HAP-1 (cell line): ENCODE measurements around the gene NGLY1.

ENCODE experiments used
- DNase-seq, 2 experiments: peaks; one replicate each; pipeline ENCODE4 v3.0.0-alpha.2; 2016 to 2020; ENCODE audit warnings: low spot score in 2 of 2
- H3K27me3 ChIP-seq: fragments of 250-450 bp; sonication (Bioruptor Pico); 2 replicates; pipeline ENCODE4 v1.5.1; 2020; ENCODE audit warnings: low read depth, mild to moderate bottlenecking, moderate library complexity
- H3K36me3 ChIP-seq: fragments of 250-450 bp; sonication (Bioruptor Pico); replicated peaks from 2 replicates; pipeline ENCODE4 v1.5.1; 2020; ENCODE audit warnings: mild to moderate bottlenecking
- H3K4me1 ChIP-seq: fragments of 250-450 bp; sonication (Bioruptor Pico); 2 replicates; pipeline ENCODE4 v1.5.1; 2020; ENCODE audit warnings: mild to moderate bottlenecking
- H3K4me3 ChIP-seq: fragments of 250-450 bp; sonication (Bioruptor Pico); 2 replicates; pipeline ENCODE4 v1.5.1; 2020; ENCODE audit warnings: mild to moderate bottlenecking, moderate library complexity
- H3K9me3 ChIP-seq: fragments of 250-450 bp; sonication (Bioruptor Pico); 2 replicates; pipeline ENCODE4 v1.5.1; 2020; ENCODE audit warnings: mild to moderate bottlenecking, moderate library complexity
- in situ Hi-C: fragments of 300-500 bp; cut with MboI; formaldehyde crosslinking; loops from 3 replicates; pipeline ENCODE4 v1.14.3; 2020; ENCODE audit warnings: low sequenced_read_pairs, inconsistent platforms, mixed read lengths

The NGLY1 gene

GRCh38 chr3:25782938-25783660 lies at the start of gene NGLY1:
Gene NGLY1 (minus strand): TSS chr3:25783443. CDS start chr3:25783390, 53 bp downstream.
- Histone ChIP-seq H3K9me3 (no peaks in the 10 kb centered on the region), H3K4me3 (peak within 1 kb of the TSS; percentile 85), H3K27me3 (no peaks in the 10 kb centered on the region), H3K36me3 (peaks cover 3% of the 10 kb centered on the region), H3K4me1 (peaks cover 26% of the 10 kb centered on the region)
- in situ Hi-C loops = no loop called here
- DNase-seq = peak; percentile 80 to 88

GRCh38 chr3:25831578-25831977 lies 48.3 kb upstream of the NGLY1 start:
- H3K4me1 ChIP-seq = peaks cover 25% of the 10 kb centered on the region
- in situ Hi-C loops = no loop called here

GRCh38 chr3:25830373-25831280 lies 47.4 kb upstream of the NGLY1 start:
- DNase-seq = peak; percentile 52 to 88
- H3K4me3 ChIP-seq = no peak overlapping the region
- H3K36me3 ChIP-seq = no peaks in the 10 kb centered on the region
- in situ Hi-C loops = no loop called here
- peaks cover 25% of the 10 kb centered on the region for H3K4me1 ChIP-seq
- no peaks in the 10 kb centered on the region for H3K27me3 ChIP-seq
- no peaks in the 10 kb centered on the region for H3K9me3 ChIP-seq

More at GRCh38 chr3:25831578-25831977, 48.3 kb upstream of the NGLY1 start:
- DNase-seq = peak; percentile 67 to 74
- H3K4me3 ChIP-seq = no peak overlapping the region
- no peaks in the 10 kb centered on the region for H3K27me3 ChIP-seq
- no peaks in the 10 kb centered on the region for H3K9me3 ChIP-seq
- no peaks in the 10 kb centered on the region for H3K36me3 ChIP-seq

- in situ Hi-C loops = no loop called here
- H3K4me3 ChIP-seq = no peak overlapping the region
Measured at GRCh38 chr3:25826510-25826909, 43.3 kb upstream of the NGLY1 start.

GRCh38 chr3:25823314-25823713 lies 40.1 kb upstream of the NGLY1 start:
- no peak for DNase-seq
- Histone ChIP-seq H3K27me3 (no peaks in the 10 kb centered on the region), H3K36me3 (no peaks in the 10 kb centered on the region), H3K9me3 (no peaks in the 10 kb centered on the region), H3K4me3 (no peak overlapping the region), H3K4me1 (peaks cover 31% of the 10 kb centered on the region)
- in situ Hi-C loops = no loop called here

More at GRCh38 chr3:25826510-25826909, 43.3 kb upstream of the NGLY1 start:
- DNase-seq = no peak
- Histone ChIP-seq H3K4me1 (peaks cover 17% of the 10 kb centered on the region), H3K9me3 (no peaks in the 10 kb centered on the region), H3K27me3 (no peaks in the 10 kb centered on the region), H3K36me3 (no peaks in the 10 kb centered on the region)

- no peaks in the 10 kb centered on the region for H3K27me3 ChIP-seq
- H3K9me3 ChIP-seq = no peaks in the 10 kb centered on the region
- peaks cover 45% of the 10 kb centered on the region for H3K4me1 ChIP-seq
- DNase-seq = no peak
- no peak overlapping the region for H3K4me3 ChIP-seq
- in situ Hi-C loops = no loop called here
- H3K36me3 ChIP-seq = no peaks in the 10 kb centered on the region
Measured at GRCh38 chr3:25821746-25822573, 38.7 kb upstream of the NGLY1 start.

GRCh38 chr3:25820816-25821486 lies 37.7 kb upstream of the NGLY1 start:
- no peaks in the 10 kb centered on the region for H3K27me3 ChIP-seq
- H3K4me1 ChIP-seq = peaks cover 54% of the 10 kb centered on the region
- no peak overlapping the region for H3K4me3 ChIP-seq
- in situ Hi-C loops = no loop called here
- DNase-seq = no peak
- H3K36me3 ChIP-seq = no peaks in the 10 kb centered on the region
- no peaks in the 10 kb centered on the region for H3K9me3 ChIP-seq

GRCh38 chr3:25820366-25820765 lies 37.1 kb upstream of the NGLY1 start:
- Histone ChIP-seq H3K4me3 (no peak overlapping the region), H3K9me3 (no peaks in the 10 kb centered on the region), H3K4me1 (peaks cover 54% of the 10 kb centered on the region), H3K36me3 (no peaks in the 10 kb centered on the region), H3K27me3 (no peaks in the 10 kb centered on the region)
- DNase-seq = peak; percentile 81 to 98
- in situ Hi-C loops = no loop called here

GRCh38 chr3:25818335-25818734 lies 35.1 kb upstream of the NGLY1 start:
- in situ Hi-C loops = no loop called here
- no peaks in the 10 kb centered on the region for H3K36me3 ChIP-seq
- DNase-seq = no peak
- no peak overlapping the region for H3K4me3 ChIP-seq
- H3K9me3 ChIP-seq = no peaks in the 10 kb centered on the region
- peaks cover 54% of the 10 kb centered on the region for H3K4me1 ChIP-seq
- H3K27me3 ChIP-seq = no peaks in the 10 kb centered on the region

GRCh38 chr3:25817638-25818037 lies 34.4 kb upstream of the NGLY1 start:
- H3K9me3 ChIP-seq = no peaks in the 10 kb centered on the region
- H3K4me1 ChIP-seq = peaks cover 54% of the 10 kb centered on the region
- H3K27me3 ChIP-seq = no peaks in the 10 kb centered on the region
- DNase-seq = peak in 1 of 2 experiments; percentile 21
- no peaks in the 10 kb centered on the region for H3K36me3 ChIP-seq
- no peak overlapping the region for H3K4me3 ChIP-seq
- in situ Hi-C loops = no loop called here

GRCh38 chr3:25817107-25817506 lies 33.9 kb upstream of the NGLY1 start:
- H3K9me3 ChIP-seq = no peaks in the 10 kb centered on the region
- H3K27me3 ChIP-seq = no peaks in the 10 kb centered on the region
- peaks cover 54% of the 10 kb centered on the region for H3K4me1 ChIP-seq
- no peaks in the 10 kb centered on the region for H3K36me3 ChIP-seq
- DNase-seq = no peak
- H3K4me3 ChIP-seq = no peak overlapping the region
- in situ Hi-C loops = no loop called here

- Histone ChIP-seq H3K9me3 (no peaks in the 10 kb centered on the region), H3K4me1 (peaks cover 17% of the 10 kb centered on the region), H3K4me3 (no peak overlapping the region), H3K27me3 (no peaks in the 10 kb centered on the region), H3K36me3 (no peaks in the 10 kb centered on the region)
- no peak for DNase-seq
- in situ Hi-C loops = no loop called here
Measured at GRCh38 chr3:25812644-25813043, 29.4 kb upstream of the NGLY1 start.

- Histone ChIP-seq H3K9me3 (no peaks in the 10 kb centered on the region), H3K4me1 (peaks cover 33% of the 10 kb centered on the region), H3K27me3 (no peaks in the 10 kb centered on the region), H3K36me3 (no peaks in the 10 kb centered on the region), H3K4me3 (no peak overlapping the region)
- no peak for DNase-seq
- in situ Hi-C loops = no loop called here
Measured at GRCh38 chr3:25804676-25805075, 21.4 kb upstream of the NGLY1 start.
